Femur (tissue), 1 donor: ENCODE results near the gene TCF3.
"Not testable (repeated sequence)": the region's sequence is repeated elsewhere in the genome, so short reads cannot be mapped to it uniquely, and the experiment has no call there.

Experiments used
- DNase-seq: peaks from one replicate; pipeline ENCODE4 v3.0.0-alpha.2; 2017

TCF3 gene

DNA sequence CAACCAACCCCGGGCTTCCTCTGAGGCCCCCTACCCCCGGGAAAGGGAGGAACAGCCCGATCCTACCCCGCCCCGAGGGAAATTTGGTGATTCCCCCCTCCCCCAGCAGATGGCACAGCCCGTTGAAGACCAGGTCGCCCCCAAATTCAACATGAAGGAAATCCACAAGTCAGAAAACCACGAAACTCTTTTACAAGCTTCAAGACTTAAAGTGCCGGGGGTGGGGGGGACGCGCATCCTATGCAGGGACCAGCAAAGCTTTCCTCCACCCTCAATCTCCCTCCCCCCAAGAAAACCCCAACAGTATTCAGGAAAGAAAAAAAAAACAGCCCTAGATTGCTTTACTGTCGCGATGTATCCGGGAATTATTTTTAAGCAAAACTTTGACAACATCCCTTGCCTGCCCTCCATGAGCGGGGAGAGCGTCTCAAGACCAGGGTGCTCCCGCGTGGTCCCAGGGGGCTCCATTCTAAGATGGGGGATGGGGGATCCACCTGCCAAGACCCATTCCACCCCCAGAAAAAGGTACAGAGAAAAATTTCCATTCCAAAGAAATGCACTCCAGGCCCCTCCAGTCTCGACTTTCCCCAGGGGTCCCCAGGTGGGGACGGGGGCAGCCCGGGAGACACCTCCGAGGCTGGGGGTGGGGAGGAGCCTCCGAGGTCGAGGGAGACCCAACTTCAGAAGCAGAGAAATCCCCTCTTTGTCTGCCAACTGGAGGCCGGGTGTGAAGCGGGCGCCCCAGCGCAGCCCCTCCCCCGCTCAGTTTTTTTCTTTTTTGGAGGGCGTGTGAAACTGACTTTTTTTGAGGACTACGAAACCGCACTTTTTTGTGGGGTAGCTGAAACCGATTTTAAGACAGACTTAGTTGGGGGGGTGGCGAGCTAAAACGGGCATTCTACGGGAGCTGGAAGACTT, 1.5 kb downstream of the TCF3 start:
- DNase-seq: peak; percentile 64

DNA sequence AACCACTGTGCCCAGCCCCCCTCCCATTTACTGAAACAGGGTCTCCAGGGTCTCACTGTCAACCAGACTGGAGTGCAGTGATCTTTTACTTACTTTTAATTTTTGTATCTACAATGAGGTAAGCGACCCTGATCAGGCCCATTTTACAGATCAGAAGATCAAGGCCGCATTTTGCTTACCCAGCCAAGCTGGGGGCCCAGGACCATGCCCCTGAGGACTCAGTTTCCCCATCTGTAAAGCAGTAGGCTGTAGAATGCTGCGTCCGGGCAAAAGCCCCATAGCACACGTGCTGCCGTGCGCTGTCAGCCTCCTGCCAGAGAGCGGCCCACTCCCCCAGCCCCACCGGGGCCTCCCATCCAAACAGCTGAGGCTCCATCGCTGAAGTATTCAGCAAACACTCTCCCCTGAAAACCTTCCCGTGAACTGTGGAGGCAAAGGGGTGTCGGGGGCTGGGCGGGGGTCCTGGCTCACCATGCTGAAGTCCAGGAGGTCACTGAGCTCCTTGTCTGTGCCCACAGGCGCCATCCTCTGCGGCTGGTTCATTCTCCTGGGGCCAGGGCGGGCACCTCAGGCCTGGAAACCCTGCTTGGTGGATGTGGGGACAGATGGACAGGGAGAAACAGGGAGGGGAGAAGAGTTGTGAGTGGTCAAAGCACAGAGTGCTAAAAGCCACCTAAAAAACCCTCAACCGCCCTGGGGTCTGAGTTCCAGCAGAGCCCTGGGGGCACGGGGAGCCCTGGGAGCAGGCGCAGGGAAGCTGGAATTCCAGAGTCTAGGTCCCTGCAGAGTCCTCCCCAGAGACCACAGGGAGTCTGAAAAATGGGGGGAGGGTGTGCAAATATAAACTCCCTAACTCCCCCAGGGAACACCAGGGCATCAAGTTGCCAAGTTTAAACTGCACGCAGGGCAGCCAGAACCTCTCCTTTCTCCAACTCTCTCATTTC, 2.4 kb downstream of the TCF3 start:
- no peak for DNase-seq

DNA sequence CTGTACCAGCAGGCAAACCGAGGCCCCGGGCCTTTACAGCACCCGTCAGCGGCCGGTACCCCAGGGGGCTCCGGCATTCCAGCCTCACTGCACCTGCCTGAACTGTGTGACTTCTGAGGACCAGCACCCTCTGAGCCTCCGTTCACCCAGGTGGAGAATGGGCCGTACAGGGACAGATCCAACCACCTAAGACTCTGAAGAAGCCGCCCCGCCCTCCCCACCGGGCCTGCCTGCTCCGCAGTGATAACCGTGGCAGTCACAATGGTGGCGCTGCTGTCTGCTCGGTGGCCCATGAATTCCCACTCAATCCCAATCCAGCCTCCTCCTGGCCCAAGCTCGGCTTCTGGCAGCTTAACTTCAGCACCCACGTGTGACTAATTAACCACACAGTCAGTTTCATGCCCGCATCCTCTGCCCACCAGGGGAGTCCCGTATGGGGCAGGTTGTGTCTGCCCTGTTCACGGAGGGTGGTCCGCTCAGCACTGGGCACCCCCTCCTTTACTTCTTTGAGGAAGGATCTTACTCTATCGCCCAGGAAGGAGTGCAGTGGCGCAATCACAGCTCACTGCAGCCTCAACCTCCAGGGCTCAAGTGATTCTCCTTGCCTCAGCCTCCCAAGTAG, 3.4 kb downstream of the TCF3 start:
- DNase-seq: no peak

DNA sequence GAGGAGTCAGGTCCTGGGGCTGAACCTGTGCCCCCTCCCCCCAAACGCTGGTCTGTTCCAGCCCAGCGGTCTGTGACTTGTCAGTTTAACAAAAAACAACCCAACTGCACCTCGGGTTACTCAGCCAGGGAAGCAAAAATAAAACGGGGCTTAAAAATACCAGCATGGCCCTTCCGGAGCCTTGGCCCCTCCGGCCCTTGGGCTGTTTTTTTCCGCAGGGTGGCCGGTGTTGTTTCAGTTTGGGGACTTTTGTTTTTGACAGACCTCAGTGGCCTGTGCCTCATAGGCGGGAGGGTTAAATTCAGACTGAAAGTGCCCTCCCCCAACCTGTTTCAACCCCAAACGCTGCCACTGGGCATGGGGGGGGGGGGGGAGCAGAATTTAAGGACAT, 4.0 kb downstream of the TCF3 start:
- DNase-seq: no peak

DNA sequence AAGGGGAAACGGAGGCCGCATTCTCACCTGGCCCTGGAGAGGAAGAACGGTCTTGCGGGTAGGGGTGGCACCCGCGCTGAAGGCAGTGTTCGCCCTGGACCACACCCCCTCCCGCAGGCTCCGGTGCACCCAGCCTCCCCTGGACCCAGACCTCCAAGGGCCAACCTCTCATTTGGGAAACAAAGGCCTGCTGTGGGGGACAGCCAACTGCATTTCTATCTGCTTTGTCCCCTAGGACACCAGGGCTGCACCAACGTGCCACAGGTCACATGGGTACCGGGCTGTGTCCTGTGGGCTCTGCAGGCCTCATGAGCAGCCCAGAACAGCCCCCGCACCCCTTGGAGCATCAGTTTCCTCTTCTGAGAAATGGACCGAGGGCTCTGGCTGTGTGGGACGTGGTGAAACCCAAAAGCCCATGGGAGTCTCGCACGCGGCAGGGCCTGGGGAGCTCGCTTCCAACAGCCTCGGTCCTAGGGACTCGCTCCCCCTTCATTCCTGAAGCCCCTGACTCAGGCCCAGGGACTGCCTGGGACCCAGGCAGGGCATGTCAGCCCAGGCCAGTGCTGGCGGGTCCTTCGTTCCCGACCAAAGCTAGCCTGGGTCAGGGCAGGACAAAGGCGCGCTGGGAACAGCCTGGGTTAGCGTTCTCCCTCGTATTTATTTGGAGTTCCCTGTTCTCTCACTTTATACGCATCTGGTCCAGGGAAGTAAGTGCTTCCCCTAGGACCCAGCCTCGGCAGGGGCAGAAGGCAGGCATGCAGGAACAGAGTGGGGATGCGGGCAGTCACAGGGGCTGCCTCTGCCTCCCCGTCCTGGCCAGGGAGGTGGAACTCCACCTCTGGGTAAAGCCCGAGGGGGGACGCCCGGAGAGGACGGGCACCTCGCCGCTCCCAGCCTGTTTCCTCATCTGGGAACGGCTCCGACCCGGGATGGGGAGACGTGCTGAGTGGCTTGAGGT, 4.6 kb downstream of the TCF3 start:
- no peak for DNase-seq

DNA sequence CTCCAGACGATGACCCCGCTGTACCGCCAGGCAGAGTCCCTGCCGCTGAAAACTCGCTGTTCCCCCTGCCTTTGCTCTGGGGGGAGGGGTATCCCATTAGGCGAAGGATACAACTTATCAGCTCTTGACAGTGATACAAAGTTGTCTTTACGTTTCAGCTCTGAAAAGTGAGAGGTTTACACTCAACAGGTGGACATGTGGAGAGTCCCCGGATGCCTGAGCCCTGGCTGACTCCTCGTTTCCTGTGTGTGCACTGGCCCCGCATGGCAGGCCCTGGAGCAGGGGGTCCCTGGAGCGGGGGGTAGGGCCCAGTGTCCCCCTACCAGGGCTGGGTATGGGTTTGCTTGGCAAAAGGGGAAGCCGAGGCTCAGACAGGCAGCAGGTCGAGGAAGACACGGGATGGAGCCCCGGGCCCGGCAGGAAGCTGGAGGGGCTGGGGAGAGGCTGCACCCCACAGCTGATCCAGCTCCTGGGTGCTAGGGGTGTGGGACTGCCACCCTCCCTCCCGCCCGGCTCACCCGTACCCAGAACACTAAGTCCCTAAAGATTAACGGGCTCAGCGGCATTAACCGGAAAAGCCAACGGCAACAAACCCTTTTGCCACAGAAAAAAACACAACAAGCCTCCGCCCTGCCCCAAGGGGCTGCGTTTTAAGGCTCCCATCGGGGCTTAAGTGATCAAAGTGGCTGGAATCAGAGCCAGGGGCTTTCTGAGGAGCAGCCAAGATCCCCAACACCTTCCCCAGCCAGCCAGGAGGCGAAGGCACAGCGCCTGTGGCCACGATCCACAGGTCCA, 5.6 kb downstream of the TCF3 start:
- DNase-seq: no peak

DNA sequence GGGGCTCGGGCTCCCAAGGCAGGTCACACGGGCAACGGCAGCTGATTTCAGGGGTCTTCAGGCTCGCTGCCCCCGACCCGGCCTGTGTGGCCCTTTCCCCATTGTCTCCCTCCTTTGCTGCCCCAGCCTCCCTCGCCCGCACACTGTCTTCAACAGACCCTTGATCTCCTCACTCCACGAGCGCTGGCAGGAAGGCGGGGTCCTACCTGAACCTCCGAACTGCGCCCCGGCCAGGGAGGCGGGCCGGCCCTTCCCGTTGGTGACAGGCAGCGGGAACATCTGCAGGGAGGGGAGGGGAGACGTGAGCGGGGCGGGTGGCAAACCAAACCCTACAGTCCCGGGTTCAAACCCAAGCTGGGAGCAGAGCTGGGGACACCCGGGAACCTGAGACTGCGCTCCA, 6.3 kb downstream of the TCF3 start:
- no peak for DNase-seq

DNA sequence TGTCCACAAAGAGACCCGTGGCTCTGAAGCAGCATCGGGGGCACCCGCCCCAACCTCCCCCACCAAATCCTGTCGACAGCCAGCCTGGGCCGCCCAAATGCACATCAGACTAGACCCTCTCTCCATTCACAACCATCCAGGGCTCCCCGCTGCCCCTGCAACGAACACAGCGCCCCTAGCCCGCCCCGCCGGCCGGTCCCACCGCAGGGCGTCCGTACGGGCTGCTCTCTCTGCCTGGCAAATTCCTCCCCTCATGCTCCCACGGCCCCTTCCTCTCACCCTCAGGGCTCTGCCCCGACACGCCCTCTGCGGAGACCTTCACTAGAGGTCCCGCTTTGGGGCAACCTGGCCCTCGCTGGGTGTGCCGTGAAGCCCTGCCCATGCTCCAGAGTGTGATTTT, 7.1 kb downstream of the TCF3 start:
- DNase-seq: no peak

DNA sequence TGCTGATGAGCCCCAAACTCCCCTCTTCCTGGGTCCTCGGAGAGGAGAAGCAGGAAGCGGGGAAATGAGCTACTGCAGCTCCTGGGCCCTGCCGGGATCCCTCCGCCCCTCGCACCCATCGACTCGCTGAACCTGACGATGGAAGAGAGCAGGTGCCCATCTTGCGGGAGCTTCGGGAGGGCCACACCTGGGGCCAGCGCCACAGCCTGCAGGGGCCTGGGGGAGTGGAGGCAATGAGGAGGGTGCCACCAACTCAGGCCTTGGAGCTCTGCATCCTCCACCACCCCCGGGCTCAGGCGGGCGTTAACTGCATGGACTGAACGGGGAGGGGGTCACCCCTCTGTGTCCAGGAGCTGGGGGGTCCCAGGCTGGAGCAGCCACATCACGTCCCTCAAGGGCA, 8.3 kb downstream of the TCF3 start:
- no peak for DNase-seq

DNA sequence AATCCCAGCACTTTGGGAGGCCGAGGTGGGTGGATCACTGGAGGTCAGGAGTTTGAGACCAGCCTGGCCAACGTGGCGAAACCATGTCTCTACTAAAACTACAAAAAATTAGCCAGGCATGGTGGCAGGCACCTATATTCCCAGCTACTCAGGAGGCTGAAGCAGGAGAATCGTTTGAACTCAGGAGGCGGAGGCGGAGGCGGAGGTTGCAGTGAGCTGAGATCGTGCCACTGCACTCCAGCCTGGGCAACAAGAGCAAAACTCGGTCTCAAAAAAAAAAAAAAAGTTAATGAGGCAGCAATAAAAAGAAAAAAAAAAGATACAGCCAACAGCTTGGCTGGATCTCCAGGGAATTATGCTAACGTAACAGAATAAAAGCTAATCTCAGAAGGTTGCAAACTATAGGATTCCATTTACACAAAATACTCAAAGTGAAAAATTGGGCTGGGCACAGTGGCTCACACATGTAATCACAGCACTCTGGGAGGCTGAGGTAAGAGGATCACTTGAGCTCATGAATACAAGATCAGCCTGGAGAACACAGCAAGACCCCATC, 11.4 kb downstream of the TCF3 start:
- not testable (repeated sequence) for DNase-seq

DNA sequence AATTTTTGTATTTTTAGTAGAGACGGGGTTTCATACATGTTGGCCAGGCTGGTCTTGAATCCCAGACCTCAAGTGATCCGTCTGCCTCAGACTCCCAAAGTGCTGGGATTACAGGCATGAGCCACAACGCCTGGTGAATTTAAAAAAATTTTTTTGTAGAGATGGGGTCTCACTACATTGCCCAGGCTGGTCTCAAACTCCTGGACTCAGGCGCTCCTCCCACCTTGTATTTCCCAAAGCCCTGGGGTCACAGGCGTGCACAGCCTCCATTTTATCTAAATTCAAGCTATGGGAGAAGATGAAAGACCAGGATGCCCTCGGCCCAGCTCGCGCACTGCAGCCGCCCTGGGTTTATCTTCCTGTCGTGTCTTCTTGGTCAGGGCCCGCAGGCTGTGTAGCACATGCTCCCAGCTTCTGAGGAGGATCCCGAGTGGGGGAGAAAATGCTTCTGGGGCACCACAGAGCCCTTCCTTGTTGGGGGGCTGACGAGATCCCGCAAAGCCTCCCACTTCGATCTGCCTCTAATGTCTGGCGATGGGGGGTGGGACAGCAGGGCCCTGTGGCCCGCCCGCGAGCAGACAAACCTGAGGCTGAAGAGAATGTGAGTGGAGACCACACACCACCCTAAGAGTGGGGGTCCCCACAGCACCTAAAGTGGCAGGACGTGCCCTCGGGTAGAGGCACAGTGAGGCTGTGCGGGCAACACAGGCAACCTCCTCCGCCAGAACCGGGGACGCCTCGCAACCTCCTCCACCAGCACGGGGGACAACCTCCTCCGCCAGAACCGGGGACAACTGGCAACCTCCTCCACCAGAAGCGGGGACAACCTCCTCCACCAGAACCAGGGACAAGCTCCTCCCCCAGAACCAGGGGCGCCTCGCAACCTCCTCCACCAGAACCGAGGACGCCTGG, 15.8 kb downstream of the TCF3 start:
- no peak for DNase-seq

DNA sequence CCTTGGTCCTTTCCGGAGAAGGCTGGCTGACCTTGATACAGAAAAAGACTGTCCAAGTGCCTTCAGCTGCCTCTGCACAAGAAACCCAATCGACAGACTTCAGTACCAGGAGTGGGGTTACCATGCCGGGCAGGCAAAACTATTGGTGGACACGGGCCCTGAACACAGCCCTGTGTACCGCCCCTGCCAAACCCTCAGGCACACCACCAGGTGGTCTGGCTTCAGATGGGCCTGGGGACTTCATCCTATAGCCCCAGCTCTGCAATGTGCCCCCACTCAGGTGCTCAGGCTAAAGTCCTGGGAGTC, 17.5 kb downstream of the TCF3 start:
- DNase-seq: no peak

DNA sequence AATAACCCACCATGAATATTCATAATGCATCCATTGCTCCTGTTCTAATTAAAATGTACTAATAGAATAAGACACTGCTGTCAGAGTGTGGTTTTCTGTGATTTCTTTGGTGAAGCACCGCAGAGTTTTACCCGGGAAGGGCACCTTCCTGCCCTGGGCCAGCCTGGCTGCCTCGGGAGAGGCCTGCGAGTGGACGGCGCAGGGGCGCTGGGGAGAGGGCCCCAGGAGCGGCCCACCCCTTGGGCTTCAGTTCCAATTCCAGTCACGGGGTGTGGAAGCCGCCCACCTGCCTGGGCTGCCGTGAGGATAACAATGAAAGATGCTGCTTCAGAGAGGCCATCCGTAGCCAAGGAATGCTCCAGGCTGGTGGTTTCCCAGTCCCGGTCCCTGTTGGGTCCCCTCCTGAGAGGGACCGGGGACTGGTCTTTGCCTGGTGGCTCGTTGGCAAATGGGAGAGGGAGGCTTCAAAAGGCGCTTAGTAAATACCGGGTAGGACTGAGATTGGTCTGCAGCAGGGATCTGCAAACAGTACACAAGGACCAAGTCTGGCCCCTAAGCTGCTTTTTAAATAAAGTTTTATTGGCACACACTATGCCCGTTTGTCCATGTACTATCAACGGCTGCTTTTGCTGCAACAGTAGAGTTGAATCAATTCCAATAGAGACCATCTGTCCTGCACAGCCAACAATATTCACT, 18.0 kb downstream of the TCF3 start:
- DNase-seq: no peak

DNA sequence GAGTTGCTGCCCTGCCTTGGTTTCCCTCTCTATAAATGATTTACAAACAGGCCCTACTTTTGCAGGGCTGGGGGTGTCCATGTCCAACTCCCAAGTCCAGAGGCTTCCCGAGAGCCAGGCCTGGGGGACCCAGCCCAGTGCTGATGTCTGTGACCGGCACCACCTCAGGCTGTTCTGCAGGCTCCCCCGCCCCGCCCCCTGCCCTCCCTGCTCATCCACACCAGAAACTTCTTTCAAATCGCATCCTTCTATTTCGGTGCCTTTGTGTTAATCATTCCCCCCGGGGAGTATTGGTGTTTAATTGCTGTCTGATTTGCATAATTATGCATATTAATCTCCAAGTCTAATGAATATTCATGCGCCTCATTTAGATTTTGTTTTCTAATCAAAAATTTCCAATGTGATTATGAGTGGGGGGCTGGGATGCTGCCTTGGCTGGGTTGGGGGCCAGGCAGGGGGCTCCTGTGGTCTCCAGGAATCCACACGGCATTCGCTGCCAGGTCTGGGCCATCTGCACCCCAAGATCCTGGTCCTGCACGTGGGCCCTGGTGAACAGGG, 19.1 kb downstream of the TCF3 start:
- no peak for DNase-seq

DNA sequence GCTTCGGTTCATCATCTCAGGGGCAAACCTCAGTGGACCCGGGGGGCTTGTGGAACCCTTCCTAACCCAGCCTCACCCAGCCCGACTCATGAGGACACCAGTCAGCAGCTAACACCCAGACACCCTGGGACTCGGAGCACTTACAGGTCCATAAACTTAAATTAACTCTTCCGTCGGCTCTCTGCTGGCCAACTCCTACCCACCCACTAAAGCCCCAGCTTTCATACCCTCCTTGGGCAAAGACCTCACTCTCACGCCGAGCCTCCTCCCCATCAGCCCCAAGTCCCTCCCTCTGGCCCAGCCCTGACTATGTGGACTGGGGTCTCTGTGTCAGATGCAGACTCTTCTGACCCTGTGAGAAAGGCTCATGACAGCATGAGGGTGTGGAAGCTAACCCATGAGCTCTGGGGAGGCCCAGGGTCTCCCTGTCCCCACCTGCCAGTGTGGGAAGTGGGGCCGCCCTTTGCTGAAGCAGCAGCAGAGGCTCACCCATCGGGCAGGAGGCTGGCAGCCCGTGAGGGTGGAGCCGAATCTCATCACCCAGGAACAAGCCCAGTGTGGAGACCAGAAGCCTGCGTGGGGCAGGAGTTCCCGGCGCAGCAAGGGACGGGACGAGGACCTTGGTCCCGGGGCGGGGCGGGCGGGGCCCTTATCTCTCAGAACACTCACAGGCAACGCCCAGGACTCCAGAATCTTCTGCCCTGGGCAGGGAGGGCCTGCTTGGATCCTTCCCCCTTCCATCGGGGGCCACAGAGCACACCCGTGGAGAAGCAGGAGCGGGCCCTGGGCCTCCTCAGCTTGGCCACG, 19.8 kb downstream of the TCF3 start:
- no peak for DNase-seq

DNA sequence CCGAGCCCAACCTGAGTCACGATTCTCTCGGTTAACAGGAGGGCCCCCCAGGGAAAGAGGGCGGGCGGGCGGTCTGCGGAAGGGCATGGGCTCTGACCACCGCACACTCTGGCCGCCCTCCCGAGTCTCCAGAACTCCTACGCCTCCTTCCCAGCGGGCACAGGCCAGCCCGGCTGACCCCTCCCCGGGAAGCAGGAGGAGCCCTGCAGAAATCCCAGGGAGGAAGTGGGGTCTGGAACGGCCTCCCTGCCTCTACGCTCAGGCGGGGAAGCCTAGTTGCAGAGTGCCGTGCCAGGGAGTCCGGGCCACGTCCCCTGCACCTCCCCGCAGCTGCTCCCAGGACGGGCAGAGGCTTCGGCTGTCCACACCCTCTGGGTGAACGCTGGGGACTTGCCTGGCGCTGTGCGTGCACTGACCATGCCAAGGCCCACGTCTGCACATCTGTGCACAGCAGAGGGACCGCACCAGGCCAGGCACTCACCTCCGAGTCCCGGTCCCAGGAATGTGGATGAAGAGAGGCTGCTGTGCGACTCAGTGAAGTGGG, 20.8 kb downstream of the TCF3 start:
- DNase-seq: no peak

DNA sequence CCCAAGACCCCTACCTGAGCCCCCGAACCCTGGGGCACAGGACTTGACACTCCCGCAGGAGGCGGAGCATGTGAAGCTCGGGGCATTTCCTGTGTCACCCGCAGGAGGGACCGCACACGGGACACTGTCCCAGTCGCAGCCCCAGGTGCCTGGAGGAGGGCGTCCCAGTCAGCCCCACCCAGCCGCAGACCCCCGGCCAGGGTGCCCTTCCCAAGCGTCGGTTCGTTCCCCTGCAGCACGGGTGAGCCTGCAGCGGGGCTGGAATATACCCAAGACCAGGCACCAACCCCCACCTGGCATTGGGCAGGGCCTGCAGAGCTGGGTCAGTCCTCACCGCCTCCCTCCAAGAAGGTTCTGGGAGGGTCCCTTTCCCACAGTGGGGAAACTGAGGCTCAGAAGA, 21.6 kb downstream of the TCF3 start:
- DNase-seq: no peak

DNA sequence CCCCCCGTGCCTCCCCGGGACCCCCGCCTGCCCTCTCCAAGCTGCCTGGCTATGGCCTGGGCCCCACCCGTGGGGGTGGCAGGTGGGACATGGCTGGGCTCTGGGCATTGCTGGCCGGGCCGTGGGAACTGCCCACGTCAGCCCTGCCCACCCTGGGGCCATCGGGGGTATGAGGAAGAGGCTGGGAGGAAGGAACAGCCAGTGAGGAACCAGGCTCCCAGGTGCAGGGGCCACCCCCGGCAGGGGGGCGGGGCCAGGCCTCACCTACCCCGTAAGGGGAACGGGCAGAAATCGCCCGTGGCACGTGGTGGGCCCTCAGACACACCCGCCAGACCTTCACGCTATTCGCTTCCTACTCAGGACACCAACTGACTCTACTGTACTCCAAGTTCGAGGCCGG, 22.4 kb downstream of the TCF3 start:
- DNase-seq: no peak
